IMR-90 (cell line): ENCODE results near the gene SRRM1. TPM values are rescaled to one million over a fixed set of nuclear protein-coding genes. Genes with fewer than 3 reads are reported as not detected.

Experiments used
- ATAC-seq: fragments of 200-7000 bp; cut with Tn5 transposase; 2 replicates; pipeline ENCODE4 v1.9.1; 2020; ENCODE audit warnings: low read depth, mild to moderate bottlenecking, moderate library complexity
- BruUV-seq: library from RNA; stranded (reverse); fragments of 400-500 nt; replicated peaks from 2 replicates; lab custom pipeline; 2021; lab: Mats Ljungman, UMichigan
- CTCF ChIA-PET: fragments of 300-600 bp; formaldehyde crosslinking; extraction: SDS; loops from one replicate; lab custom pipeline; 2021; ENCODE audit warnings: antibody characterized with exemption; lab: Yijun Ruan, JAX
- POLR2A ChIA-PET: fragments of 300-600 bp; sonication (Branson Sonifier 250); formaldehyde crosslinking; loops from one replicate; lab custom pipeline; 2022; ENCODE audit warnings: antibody characterized with exemption; ENCODE audit not compliant: unreplicated experiment; lab: Charles Lee
- DNase-seq: peaks from one replicate; pipeline ENCODE4 v3.0.0; 2013
- H2AFZ ChIP-seq: replicated peaks from 2 replicates; pipeline ENCODE3; 2013; ENCODE audit warnings: low read length, mild to moderate bottlenecking; ENCODE audit not compliant: poor library complexity
- H2AK5ac ChIP-seq: 2 replicates; pipeline ENCODE4 v1.6.1; 2013; ENCODE audit warnings: low read depth, low read length, inconsistent platforms
- H2AK9ac ChIP-seq: replicated peaks from 2 replicates; pipeline ENCODE3; 2013; ENCODE audit warnings: mild to moderate bottlenecking, low read depth, low read length, moderate library complexity; ENCODE audit not compliant: poor library complexity
- H2BK120ac ChIP-seq: 2 replicates; pipeline ENCODE4 v1.6.1; 2013; ENCODE audit warnings: low read depth, low read length, inconsistent platforms
- H2BK15ac ChIP-seq: 3 replicates; pipeline ENCODE4 v1.6.1; 2013; ENCODE audit warnings: low read depth, low read length, inconsistent platforms
- H2BK20ac ChIP-seq: 2 replicates; pipeline ENCODE4 v1.6.1; 2013; ENCODE audit warnings: low read depth, mild to moderate bottlenecking, inconsistent platforms, low read length, moderate library complexity
- H2BK5ac ChIP-seq: 2 replicates; pipeline ENCODE4 v1.6.1; 2013; ENCODE audit warnings: mild to moderate bottlenecking, low read depth, low read length, inconsistent platforms; ENCODE audit not compliant: poor library complexity, severe bottlenecking
- H3K14ac ChIP-seq: replicated peaks from 2 replicates; pipeline ENCODE4 v1.6.1; 2013; ENCODE audit warnings: low read depth, low read length, inconsistent platforms
- H3K18ac ChIP-seq: 2 replicates; pipeline ENCODE4 v1.6.1; 2013; ENCODE audit warnings: low read depth, low read length, control low read depth
- H3K23ac ChIP-seq: 2 replicates; pipeline ENCODE4 v1.6.1; 2013; ENCODE audit warnings: low read depth, low read length, inconsistent platforms
- H3K27ac ChIP-seq: 2 replicates; pipeline ENCODE4 v1.5.1; 2013; ENCODE audit warnings: mild to moderate bottlenecking, control low read depth, low read length; ENCODE audit not compliant: insufficient read depth
- H3K27me3 ChIP-seq: 2 replicates; pipeline ENCODE4 v1.6.1; 2013; ENCODE audit warnings: low read length; ENCODE audit not compliant: control insufficient read depth, insufficient read depth
- H3K36me3 ChIP-seq: 2 replicates; pipeline ENCODE4 v1.6.1; 2013; ENCODE audit warnings: low read length, mixed read lengths; ENCODE audit not compliant: control insufficient read depth, insufficient read depth
- H3K4ac ChIP-seq: 2 replicates; pipeline ENCODE4 v1.6.1; 2013; ENCODE audit warnings: low read depth, low read length, inconsistent platforms
- H3K4me1 ChIP-seq: 2 replicates; pipeline ENCODE4 v1.6.1; 2013; ENCODE audit warnings: low read length, mixed read lengths; ENCODE audit not compliant: control insufficient read depth, insufficient read depth
- H3K4me2 ChIP-seq: 2 replicates; pipeline ENCODE4 v1.6.1; 2013; ENCODE audit warnings: low read depth, mild to moderate bottlenecking, control low read depth, low read length, moderate library complexity
- H3K4me3 ChIP-seq: 2 replicates; pipeline ENCODE4 v1.5.1; 2013; ENCODE audit warnings: low read depth, mild to moderate bottlenecking, control low read depth, low read length, moderate library complexity; ENCODE audit not compliant: insufficient read depth
- H3K56ac ChIP-seq: 2 replicates; pipeline ENCODE4 v1.6.1; 2013; ENCODE audit warnings: low read length, inconsistent platforms; ENCODE audit not compliant: insufficient read depth; ENCODE audit errors: extremely low read depth
- H3K79me1 ChIP-seq, 2 experiments: 2 replicates each; pipeline ENCODE4 v1.6.1; 2013; ENCODE audit warnings: low read length in 2 of 2, inconsistent platforms in 1 of 2, low read depth in 1 of 2
- H3K9ac ChIP-seq: 2 replicates; pipeline ENCODE4 v1.6.1; 2013; ENCODE audit warnings: low read depth, low read length, control low read depth
- H3K9me1 ChIP-seq: 2 replicates; pipeline ENCODE4 v1.6.1; 2013; ENCODE audit warnings: low read length, inconsistent platforms; ENCODE audit not compliant: insufficient read depth
- H3K9me3 ChIP-seq: 2 replicates; pipeline ENCODE4 v1.6.1; 2013; ENCODE audit warnings: low read length; ENCODE audit not compliant: control insufficient read depth, insufficient read depth
- H4K20me1 ChIP-seq: 2 replicates; pipeline ENCODE4 v1.6.1; 2013; ENCODE audit warnings: low read length, inconsistent platforms; ENCODE audit not compliant: insufficient read depth
- H4K5ac ChIP-seq: 2 replicates; pipeline ENCODE4 v1.6.1; 2013; ENCODE audit warnings: mild to moderate bottlenecking, low read depth, low read length, control low read depth
- H4K8ac ChIP-seq, 2 experiments: 2 replicates each; pipeline ENCODE4 v1.6.1; 2013; ENCODE audit warnings: low read depth in 2 of 2, low read length in 2 of 2, control low read depth in 1 of 2, inconsistent platforms in 1 of 2
- H4K91ac ChIP-seq: 2 replicates; pipeline ENCODE4 v1.6.1; 2013; ENCODE audit warnings: low read depth, low read length, inconsistent platforms; ENCODE audit not compliant: insufficient read depth
- BHLHE40 ChIP-seq: fragments of 150-350 bp; IDR thresholded peaks from 2 replicates; pipeline ENCODE4 v1.6.1; 2016; ENCODE audit warnings: mild to moderate bottlenecking, low read depth, low read length
- CHD1 ChIP-seq: IDR thresholded peaks from 2 replicates; pipeline ENCODE4 v1.6.1; 2012; ENCODE audit warnings: low read depth, low read length, improper control_type of control experiment
- CTCF ChIP-seq: conservative IDR thresholded peaks from 2 replicates; pipeline ENCODE4 v1.5.1; 2012; ENCODE audit warnings: mild to moderate bottlenecking, low read depth, low read length, improper control_type of control experiment
- MAFK ChIP-seq: IDR thresholded peaks from 2 replicates; pipeline ENCODE4 v1.6.1; 2012; ENCODE audit warnings: low read depth, low read length, improper control_type of control experiment
- MXI1 ChIP-seq: IDR thresholded peaks from 2 replicates; pipeline ENCODE4 v1.6.1; 2012; ENCODE audit warnings: low read depth, mild to moderate bottlenecking, low read length, moderate library complexity, borderline replicate concordance
- POLR2A ChIP-seq: IDR thresholded peaks from 2 replicates; pipeline ENCODE4 v1.6.1; 2012; ENCODE audit warnings: mild to moderate bottlenecking, low read depth, low read length
- RCOR1 ChIP-seq: IDR thresholded peaks from 2 replicates; pipeline ENCODE4 v1.6.1; 2012; ENCODE audit warnings: mild to moderate bottlenecking, low read length, improper control_type of control experiment; ENCODE audit not compliant: insufficient replicate concordance
- WGBS, 2 experiments: methylation state at CpG; one replicate each; pipeline versions ENCODE4 v1.1.5 to v1.1.7; 2013; ENCODE audit warnings: missing lambda C conversion rate in 2 of 2; ENCODE audit not compliant: insufficient read length in 1 of 2; ENCODE audit errors: extremely low coverage in 2 of 2; 5-methylcytosine and 5-hydroxymethylcytosine counted together
- dilution Hi-C: fragments of 300-500 bp; cut with HindIII; formaldehyde crosslinking; loops from one replicate; pipeline ENCODE4 v1.14.3; 2018; ENCODE audit warnings: low sequenced_read_pairs; ENCODE audit not compliant: unreplicated experiment
- in situ Hi-C: fragments of 300-500 bp; cut with MboI; formaldehyde crosslinking; loops from 3 replicates; pipeline ENCODE4 v1.14.3; 2019; ENCODE audit warnings: low sequenced_read_pairs, inconsistent platforms, mixed read lengths
- intact Hi-C: fragments of 100-400 bp; cut with micrococcal nuclease; formaldehyde crosslinking; loops from 2 replicates; pipeline ENCODE4 v1.10.0; 2022
- polyA plus RNA-seq, 3 experiments: library from polyadenylated mRNA; depleted of rRNA; stranded (reverse); fragments of >200 nt; gene quantifications; 2 replicates each; pipeline ENCODE4 v1.2.3, GENCODE V29; 2012; ENCODE audit warnings: low replicate concordance in 1 of 3
- total RNA-seq: library from RNA; depleted of rRNA; stranded (reverse); fragments of >200 nt; gene quantifications from 2 replicates; pipeline ENCODE4 v1.2.3, GENCODE V29; 2012

Gene SRRM1
- total and polyA plus RNA-seq, 2 of the 4 experiments (the other 2 are of a cell fraction) = 13.6 to 94.1 TPM

GRCh38 chr1:24659993-24660665 lies 17.0 kb downstream of the SRRM1 start (continued):
- TF ChIP-seq RCOR1 = no peak

- no peaks in the 10 kb centered on the region for H3K27me3 ChIP-seq
- ChIA-PET POLR2A (no interaction called here), CTCF (interaction anchor here (0.6 to 1.3 kb wide), 3 partner anchors 23 to 181 kb away, joined by 3 to 4 read pairs (median 3); no protein-coding TSS in a partner anchor)
- no peak overlapping the region for H2AK5ac ChIP-seq
- H3K23ac ChIP-seq = no peak overlapping the region
- H2BK15ac ChIP-seq = no peak overlapping the region
- H2BK120ac ChIP-seq = no peak overlapping the region
- no peaks in the 10 kb centered on the region for H3K9me1 ChIP-seq
- no peak overlapping the region for H3K14ac ChIP-seq
- peaks cover 60% of the 10 kb centered on the region for H3K36me3 ChIP-seq
- H3K4me1 ChIP-seq = no peaks in the 10 kb centered on the region; the same call in 1 of the 2 replicates
- no peak overlapping the region for H2BK5ac ChIP-seq
- intact Hi-C loops (no loop called here), in situ Hi-C loops (loop anchor here (10.0 kb wide), 1 partner anchor 540 kb away; no protein-coding TSS in a partner anchor), dilution Hi-C loops (loop anchor here (10.0 to 25.0 kb wide), 2 partner anchors 90 to 548 kb away; no protein-coding TSS in a partner anchor)
- no peak overlapping the region for H3K56ac ChIP-seq
- H2BK20ac ChIP-seq = no peak overlapping the region
- H3K4me3 ChIP-seq = no peak overlapping the region
- H4K8ac ChIP-seq = no peak overlapping the region
- H4K91ac ChIP-seq = no peak overlapping the region
- H3K27ac ChIP-seq = no peak overlapping the region
- no peak overlapping the region for H4K5ac ChIP-seq
- no peak overlapping the region for H3K4me2 ChIP-seq
- H3K4ac ChIP-seq = no peak overlapping the region
- no peaks in the 10 kb centered on the region for H3K9me3 ChIP-seq
- H3K9ac ChIP-seq = no peak overlapping the region
- no TSS peak for BruUV-seq
- DNase-seq (no peak), ATAC-seq (no peak)
- TF ChIP-seq RCOR1 (no peak), CHD1 (no peak), BHLHE40 (no peak), MAFK (no peak), POLR2A (no peak), MXI1 (no peak), CTCF (no peak)
- peaks cover 13 to 38% of the 10 kb centered on the region in 2 experiments for H3K79me1 ChIP-seq
- no peak overlapping the region for H2AK9ac ChIP-seq
- WGBS, 2 experiments = no CpG with 5 or more reads among the region's 2 CpGs
- H4K20me1 ChIP-seq = peaks cover 6% of the 10 kb centered on the region; the same call in 1 of the 2 replicates
- no peak overlapping the region for H3K18ac ChIP-seq
- H2AFZ ChIP-seq = no peak overlapping the region
Measured at GRCh38 chr1:24664507-24665033, 21.5 kb downstream of the SRRM1 start.
